Measurements from ENCODE around the gene PRKCB. TPM values are rescaled to one million over a fixed set of nuclear protein-coding genes. Genes with fewer than 3 reads are reported as not detected.

PRKCB gene
- polyA plus RNA-seq, 3 donors, result 4.1 to 5.4 (median 4.2) TPM

DNA sequence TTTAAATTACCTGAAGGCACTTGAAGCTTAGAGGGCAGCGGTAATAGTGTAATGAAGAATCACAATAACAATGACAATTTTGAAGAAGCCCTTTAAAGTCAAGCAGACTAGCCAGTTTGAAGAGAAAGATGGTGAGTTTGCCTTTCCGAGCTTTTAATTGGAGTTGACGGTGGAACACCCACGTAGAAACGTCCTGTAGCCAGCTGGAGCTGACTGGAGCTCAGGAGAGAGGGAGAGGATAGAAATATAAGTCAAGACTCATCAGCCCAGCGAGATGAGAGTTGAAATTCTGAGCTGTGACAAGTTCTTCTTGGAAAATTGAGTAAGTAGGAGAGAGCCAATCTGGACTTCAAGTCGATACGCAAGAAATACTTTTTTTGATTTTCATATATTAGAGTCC lies 328.6 kb downstream of the PRKCB start:
- DNase-seq (ENCODE audit: extremely low read depth in 1 of 11, low read depth in 9 of 11, low spot score in 4 of 11), result no peak

DNA sequence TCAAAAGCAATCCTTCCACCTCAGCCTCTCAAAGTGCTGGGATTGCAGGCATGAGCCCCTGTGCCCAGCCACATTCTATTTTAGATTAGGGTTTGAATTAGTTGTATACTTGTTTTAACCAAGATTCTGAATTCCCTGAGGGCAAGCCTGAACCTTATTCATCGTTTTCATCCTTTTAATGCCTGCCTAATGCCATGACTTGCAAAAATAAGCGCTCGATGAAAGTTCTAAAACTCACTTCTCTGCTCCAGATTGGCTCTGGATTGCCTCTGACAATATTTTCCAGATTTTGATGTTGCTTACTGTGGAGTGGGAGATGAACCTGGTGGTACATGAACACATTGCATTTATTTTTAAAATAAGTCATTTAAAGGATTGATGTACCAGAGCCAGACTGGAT lies 329.5 kb downstream of the PRKCB start:
- no peak for DNase-seq (ENCODE audit: extremely low read depth in 1 of 11, low read depth in 9 of 11, low spot score in 4 of 11)

GRCh38 chr16:24166661-24167528 lies 331.1 kb downstream of the PRKCB start:
- DNase-seq (ENCODE audit: extremely low read depth in 1 of 11, low read depth in 9 of 11, low spot score in 4 of 11), result no peak

- no peak for DNase-seq (ENCODE audit: extremely low read depth in 1 of 11, low read depth in 9 of 11, low spot score in 4 of 11)
These were observed 333.1 kb downstream of the PRKCB start for GRCh38 chr16:24168856-24169255.

DNA sequence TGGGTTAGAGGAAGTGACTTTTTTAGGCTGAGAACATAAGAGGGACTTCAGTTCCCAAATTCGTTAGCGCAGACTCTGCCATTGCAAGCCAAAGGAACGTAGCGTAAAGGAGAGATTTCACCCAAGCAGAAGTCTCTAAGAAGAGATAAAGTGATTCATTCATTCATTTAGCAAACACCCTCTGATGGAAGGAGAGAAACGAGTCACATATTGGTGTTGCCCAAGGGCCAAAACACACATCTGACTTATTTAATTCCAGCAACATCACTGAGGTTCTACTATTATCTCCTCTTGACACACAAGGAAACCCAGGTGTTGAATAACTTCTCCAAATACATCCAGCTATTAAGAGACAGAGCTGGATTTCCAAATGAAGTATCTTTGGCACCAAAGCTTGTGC lies 334.6 kb downstream of the PRKCB start:
- no peak for DNase-seq (ENCODE audit: extremely low read depth in 1 of 11, low read depth in 9 of 11, low spot score in 4 of 11)

DNA sequence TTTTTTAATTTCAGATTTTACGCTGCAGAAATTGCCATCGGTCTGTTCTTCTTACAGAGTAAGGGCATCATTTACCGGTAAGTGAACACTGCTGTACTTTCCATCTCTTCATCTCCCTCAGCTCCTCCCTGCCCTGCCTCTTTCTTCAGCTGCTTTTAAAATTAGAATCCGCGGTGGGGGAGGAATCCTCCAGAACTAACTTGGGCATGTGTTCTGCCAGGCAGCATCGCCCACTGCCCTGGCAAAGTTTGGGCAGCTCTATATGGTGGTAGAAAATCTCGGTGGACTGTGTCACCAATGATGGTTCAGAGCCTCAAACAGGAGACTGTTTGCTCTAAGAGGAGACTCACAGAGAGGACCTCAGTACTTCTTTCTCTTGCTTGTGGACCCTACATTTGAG lies 338.7 kb downstream of the PRKCB start:
- no peak for DNase-seq (ENCODE audit: extremely low read depth in 1 of 11, low read depth in 9 of 11, low spot score in 4 of 11)

DNA sequence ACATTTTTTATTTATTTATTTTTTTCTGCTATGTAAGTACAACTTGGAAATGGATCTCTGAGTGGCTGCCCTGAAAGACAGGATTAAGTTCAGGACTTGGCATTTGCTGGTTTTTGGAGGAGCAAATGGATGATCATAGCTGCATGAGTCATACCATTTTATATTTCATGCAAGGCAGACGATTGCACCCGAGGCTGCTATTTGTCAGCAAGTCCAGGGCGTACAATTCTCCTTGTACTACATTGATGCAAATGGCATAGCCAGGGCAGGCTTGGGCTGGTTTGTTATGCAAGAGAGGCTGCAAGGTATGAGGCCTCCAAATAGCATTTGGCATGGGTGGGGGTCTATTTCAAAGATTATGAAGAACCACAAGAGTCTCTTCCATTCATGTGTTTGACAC lies 339.2 kb downstream of the PRKCB start:
- no peak for DNase-seq (ENCODE audit: extremely low read depth in 1 of 11, low read depth in 9 of 11, low spot score in 4 of 11)

DNA sequence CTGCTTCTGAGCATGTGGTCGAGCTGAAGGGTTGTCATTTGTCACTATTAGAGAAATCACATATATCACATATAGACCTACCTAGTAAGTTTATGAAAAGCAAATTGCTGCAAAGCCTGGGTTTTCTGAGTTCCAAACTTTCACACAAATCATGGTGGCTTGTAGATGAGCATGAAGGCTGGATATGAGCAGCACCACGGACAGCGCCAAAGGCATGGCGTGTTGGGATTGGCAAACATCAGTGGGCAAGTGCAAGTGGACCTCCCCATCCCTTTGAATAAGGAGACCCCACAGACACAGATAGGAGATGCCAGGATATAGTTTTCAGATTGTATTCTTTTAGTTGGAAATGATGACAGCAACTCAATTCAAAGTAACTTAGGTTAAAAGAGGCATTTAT lies 342.7 kb downstream of the PRKCB start:
- peak in 8 of 11 donors; percentile 3 to 17 (median 13) for DNase-seq (ENCODE audit: extremely low read depth in 1 of 11, low read depth in 9 of 11, low spot score in 4 of 11)

GRCh38 chr16:24180451-24180850 lies 344.7 kb downstream of the PRKCB start:
- DNase-seq (ENCODE audit: extremely low read depth in 1 of 11, low read depth in 9 of 11, low spot score in 4 of 11), result no peak

DNA sequence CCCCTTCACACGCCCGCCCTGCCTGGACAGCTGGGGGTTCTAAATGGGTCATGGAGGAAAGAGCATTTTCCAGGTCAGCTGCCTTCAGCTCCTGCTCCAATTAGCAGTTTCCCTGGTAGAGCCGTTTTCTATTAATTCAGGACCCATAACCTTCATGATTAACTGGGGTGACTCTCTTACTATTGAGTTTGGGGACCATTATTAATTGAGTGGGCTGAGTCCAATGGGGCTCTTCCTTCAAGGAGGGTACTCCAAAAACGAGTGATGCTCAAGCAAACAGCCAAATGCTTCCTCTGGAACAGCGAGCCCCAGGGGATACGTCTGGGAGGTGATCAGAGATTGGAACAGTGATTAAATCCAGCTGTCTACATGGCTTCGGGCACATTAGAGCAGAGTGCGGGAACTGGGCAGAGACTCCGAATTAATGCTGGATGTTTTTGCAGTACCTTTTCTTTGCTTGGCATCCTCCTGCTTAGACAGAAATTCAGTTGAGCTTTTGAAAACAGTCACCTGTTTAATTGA lies 352.3 kb downstream of the PRKCB start:
- DNase-seq (ENCODE audit: extremely low read depth in 1 of 11, low read depth in 9 of 11, low spot score in 4 of 11), result no peak

DNA sequence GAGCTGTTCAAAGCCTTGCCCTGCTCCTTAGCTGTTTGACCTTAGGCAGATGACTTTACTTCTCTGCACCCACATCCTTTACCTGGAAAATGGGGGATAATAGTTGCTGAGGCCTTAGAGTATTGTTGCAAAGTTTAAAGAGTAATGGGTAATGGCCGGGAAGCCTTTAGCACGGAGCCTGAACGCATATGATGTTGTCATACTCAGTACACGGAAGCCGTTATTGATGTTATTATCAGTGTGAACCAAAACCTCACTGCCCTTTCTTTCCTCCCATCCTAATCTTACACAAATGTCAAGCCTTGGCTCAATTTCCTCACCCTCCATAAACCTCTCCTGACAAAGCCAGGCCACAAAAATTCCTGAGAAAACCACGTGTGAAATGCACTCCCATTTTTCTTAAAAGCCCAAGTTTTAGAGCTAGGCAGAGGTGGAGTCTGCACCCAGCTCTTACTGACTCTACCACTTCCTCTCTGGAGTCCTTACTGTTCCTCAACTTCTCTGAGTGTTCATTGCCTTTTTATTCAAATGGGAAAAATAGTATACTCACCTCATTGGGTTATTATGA lies 353.1 kb downstream of the PRKCB start:
- DNase-seq (ENCODE audit: extremely low read depth in 1 of 11, low read depth in 9 of 11, low spot score in 4 of 11), result no peak

GRCh38 chr16:24189941-24190340 lies 354.2 kb downstream of the PRKCB start:
- DNase-seq (ENCODE audit: extremely low read depth in 1 of 11, low read depth in 9 of 11, low spot score in 4 of 11), result no peak

GRCh38 chr16:24191876-24192402 lies 356.2 kb downstream of the PRKCB start:
- no peak for DNase-seq (ENCODE audit: extremely low read depth in 1 of 11, low read depth in 9 of 11, low spot score in 4 of 11)

- no peak for DNase-seq (ENCODE audit: extremely low read depth in 1 of 11, low read depth in 9 of 11, low spot score in 4 of 11)
These were observed 359.4 kb downstream of the PRKCB start for GRCh38 chr16:24195221-24195620.

GRCh38 chr16:24198807-24199533 lies 363.2 kb downstream of the PRKCB start:
- no peak for DNase-seq (ENCODE audit: extremely low read depth in 1 of 11, low read depth in 9 of 11, low spot score in 4 of 11)

DNA sequence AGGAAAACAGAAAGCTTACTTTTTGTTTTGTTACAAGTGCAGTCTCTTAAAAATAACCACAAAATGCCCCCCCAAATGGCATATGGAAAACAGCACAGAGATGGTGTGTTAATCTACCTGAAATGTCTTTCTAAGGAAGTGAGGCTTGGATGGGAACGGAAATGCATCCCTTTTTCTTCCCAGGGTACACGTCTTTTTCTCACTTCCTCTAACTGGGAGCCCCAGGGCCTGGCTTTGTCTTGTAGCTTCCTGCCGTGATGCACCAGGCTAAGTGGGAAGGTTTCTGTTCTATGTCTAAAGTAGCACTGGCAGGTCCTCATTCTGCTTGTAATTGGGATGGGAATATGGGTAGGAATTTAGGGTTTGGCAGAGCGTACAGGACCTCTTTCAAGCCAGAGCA lies 367.9 kb downstream of the PRKCB start:
- DNase-seq (ENCODE audit: extremely low read depth in 1 of 11, low read depth in 9 of 11, low spot score in 4 of 11), result no peak

- DNase-seq (ENCODE audit: extremely low read depth in 1 of 11, low read depth in 9 of 11, low spot score in 4 of 11), result no peak
These were observed 368.4 kb downstream of the PRKCB start for GRCh38 chr16:24204150-24204665.

DNA sequence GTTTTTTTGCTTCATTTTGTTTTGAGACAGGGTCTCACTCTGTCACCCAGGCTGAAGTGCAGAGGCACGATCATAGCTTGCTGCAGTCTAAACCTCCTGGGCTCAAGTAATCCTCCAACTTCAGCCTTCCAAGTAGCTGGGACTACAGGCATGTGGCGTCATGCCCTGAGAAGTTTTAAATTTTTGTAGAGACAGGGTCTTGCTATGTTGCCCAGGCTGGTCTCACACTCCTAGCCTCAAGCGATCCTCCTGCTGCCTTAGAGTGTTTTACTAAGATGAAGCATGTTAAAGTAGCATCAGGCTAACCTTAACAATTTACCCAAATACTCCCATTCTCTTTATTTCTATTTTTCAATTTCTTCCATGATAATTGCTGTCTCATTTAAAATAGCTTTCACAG lies 371.1 kb downstream of the PRKCB start:
- DNase-seq (ENCODE audit: extremely low read depth in 1 of 11, low read depth in 9 of 11, low spot score in 4 of 11), result no peak

DNA sequence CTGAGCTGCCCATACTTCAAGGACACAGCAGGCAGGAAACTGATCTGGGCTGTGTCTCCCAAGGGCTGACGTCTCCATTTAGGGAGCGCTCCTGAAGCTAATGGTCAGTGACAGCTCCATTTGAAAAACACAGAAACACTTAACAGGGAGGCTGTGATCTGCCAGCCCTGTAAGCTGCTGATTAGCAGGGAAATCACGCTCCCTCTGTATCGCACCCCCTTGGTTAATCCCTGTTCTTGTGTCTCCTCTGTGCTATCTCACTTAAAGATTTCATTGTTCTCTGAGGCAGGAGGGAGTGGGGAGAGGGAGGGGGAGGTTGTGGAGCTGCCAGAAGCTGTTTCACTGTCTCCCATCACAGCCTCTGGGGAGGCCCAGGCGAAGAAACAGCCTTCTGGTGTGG lies 372.9 kb downstream of the PRKCB start:
- peak in 1 of 11 donors; percentile 3 for DNase-seq (ENCODE audit: extremely low read depth in 1 of 11, low read depth in 9 of 11, low spot score in 4 of 11)

Measured in renal cortex interstitium (tissue), 11 donors.